ENCODE data around the gene HHATL. TPM values are rescaled to one million over a fixed set of nuclear protein-coding genes. Genes with fewer than 3 reads are reported as not detected.

HHATL gene
- total RNA-seq, 1 experiment from 2014 or later: not detected

GRCh38 chr3:42735019-42735418 is 32.4 kb upstream of the HHATL start:
- TF ChIP-seq REST (IDR thresholded peaks at IDR 0.05; ENCODE audit: insufficient read depth in 1 of 2, low read depth in 2 of 2, low read length in 1 of 2): no peak
- no peak for TF ChIP-seq POLR2AphosphoS5 (IDR thresholded peaks at IDR 0.05; ENCODE audit: low read depth, low read length)
- no peak for TF ChIP-seq CTCF (IDR thresholded peaks at IDR 0.05)
- no peak for TF ChIP-seq TCF7L2 (IDR thresholded peaks at IDR 0.05; ENCODE audit: low read depth, low read length)
- no peak for TF ChIP-seq SIN3A (IDR thresholded peaks at IDR 0.05; ENCODE audit: borderline replicate concordance, insufficient read depth, low read depth, low read length)
- in situ Hi-C loops (cut with HindIII; ENCODE audit: low pct_unique_long_range_greater_than_20kb, low sequenced_read_pairs): no loop called here
- no peak overlapping the region for H3K27ac ChIP-seq (ENCODE audit: low read length)
- DNase-seq (ENCODE audit: low read depth, low spot score): no peak
- no peak overlapping the region for H3K4me3 ChIP-seq (ENCODE audit: low read depth in 2 of 2, low read length in 2 of 2)
- H3K9me3 ChIP-seq (ENCODE audit: control insufficient read depth, insufficient read depth, low read depth, low read length): no peaks in the 10 kb centered on the region
- ChIA-PET CTCF (no interaction called here), POLR2A (no interaction called here)
- H3K4me1 ChIP-seq (ENCODE audit: control insufficient read depth, insufficient read depth, low read length): no peaks in the 10 kb centered on the region
- no peak for ATAC-seq
- H3K36me3 ChIP-seq (ENCODE audit: control insufficient read depth, insufficient read depth, low read length): no peaks in the 10 kb centered on the region
- intact Hi-C loops (cut with micrococcal nuclease; ENCODE audit: unreplicated experiment): no loop called here
- H3K27me3 ChIP-seq (ENCODE audit: control insufficient read depth, insufficient read depth, low read length): no peaks in the 10 kb centered on the region
- BruUV-seq (replicated peaks): no TSS peak

- no peak overlapping the region for H3K27ac ChIP-seq (ENCODE audit: low read length)
- ATAC-seq (no peak), DNase-seq (ENCODE audit: low read depth, low spot score) (no peak)
- H3K9me3 ChIP-seq (ENCODE audit: control insufficient read depth, insufficient read depth, low read depth, low read length): no peaks in the 10 kb centered on the region
- no peaks in the 10 kb centered on the region for H3K36me3 ChIP-seq (ENCODE audit: control insufficient read depth, insufficient read depth, low read length)
- H3K27me3 ChIP-seq (ENCODE audit: control insufficient read depth, insufficient read depth, low read length): no peaks in the 10 kb centered on the region
- POLR2A ChIA-PET: no interaction called here
- H3K4me1 ChIP-seq (ENCODE audit: control insufficient read depth, insufficient read depth, low read length): no peaks in the 10 kb centered on the region
- H3K4me3 ChIP-seq (ENCODE audit: low read depth in 2 of 2, low read length in 2 of 2): no peak overlapping the region
- BruUV-seq (replicated peaks): no TSS peak
- CTCF ChIA-PET: no interaction called here
- intact Hi-C loops (cut with micrococcal nuclease; ENCODE audit: unreplicated experiment): no loop called here
- no peak for TF ChIP-seq CTCF (IDR thresholded peaks at IDR 0.05)
- TF ChIP-seq REST (IDR thresholded peaks at IDR 0.05; ENCODE audit: insufficient read depth in 1 of 2, low read depth in 2 of 2, low read length in 1 of 2): no peak
- TF ChIP-seq POLR2AphosphoS5 (IDR thresholded peaks at IDR 0.05; ENCODE audit: low read depth, low read length): no peak
- TF ChIP-seq SIN3A (IDR thresholded peaks at IDR 0.05; ENCODE audit: borderline replicate concordance, insufficient read depth, low read depth, low read length): no peak
- in situ Hi-C loops (cut with HindIII; ENCODE audit: low pct_unique_long_range_greater_than_20kb, low sequenced_read_pairs): no loop called here
Observed at GRCh38 chr3:42734263-42734860, 31.8 kb upstream of the HHATL start.

Data from Panc1 (cell line).